Activated gamma-delta T cell treated with Interleukin-2 at 50 U/mL for 16 hours (primary cell): ENCODE data around the gene DESI1.
"Not testable (repeated sequence)": the region's sequence is repeated elsewhere in the genome, so short reads cannot be mapped to it uniquely, and the experiment has no call there.

ENCODE experiments used
- DNase-seq: peaks from one replicate; pipeline ENCODE4 v3.0.0-alpha.2; 2020

DESI1 gene

DNA sequence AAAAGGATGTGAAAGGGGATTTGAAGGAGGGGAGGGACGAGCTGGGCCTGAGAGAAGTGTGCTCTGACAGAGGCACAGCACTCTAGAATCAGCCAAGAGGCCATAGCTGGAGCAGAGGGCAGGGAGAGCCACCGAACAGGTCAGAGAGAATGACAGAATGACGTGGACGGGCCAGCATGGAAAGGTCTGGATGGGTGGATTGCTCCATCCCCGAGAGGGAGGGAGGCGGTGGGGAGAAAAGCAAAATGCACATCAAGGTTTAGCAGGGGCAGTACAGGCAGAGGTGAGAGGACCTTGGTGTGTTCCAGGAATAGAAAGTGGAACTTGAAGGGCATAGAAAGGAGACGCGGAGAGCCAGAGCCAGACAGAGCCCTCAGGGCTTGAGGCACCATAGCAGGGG lies 38.1 kb downstream of the DESI1 start:
- no peak for DNase-seq

DNA sequence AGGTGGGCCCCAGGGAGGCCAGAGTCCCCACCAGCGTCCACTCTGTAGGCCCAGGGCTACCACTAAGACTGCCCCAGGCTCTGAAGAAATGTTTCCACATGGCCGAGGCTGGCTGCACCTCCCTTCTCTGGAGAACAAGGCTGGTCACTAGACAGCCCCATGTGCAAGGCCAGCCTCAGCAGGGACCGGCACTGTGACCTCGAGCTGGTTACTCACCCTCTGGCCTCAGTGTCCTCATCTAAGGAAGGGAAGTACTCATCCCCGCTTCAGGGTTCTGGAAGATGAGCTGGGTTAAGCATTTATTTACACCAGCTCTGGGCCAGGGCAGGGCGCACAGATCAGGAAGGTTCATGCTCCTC lies 40.9 kb downstream of the DESI1 start:
- no peak for DNase-seq

- DNase-seq = no peak
These were observed 41.4 kb downstream of the DESI1 start for GRCh38 chr22:41579297-41579996.

- DNase-seq = no peak
These were observed 42.0 kb downstream of the DESI1 start for GRCh38 chr22:41578818-41579217.

- DNase-seq = no peak
These were observed 42.7 kb downstream of the DESI1 start for GRCh38 chr22:41578114-41578513.

DNA sequence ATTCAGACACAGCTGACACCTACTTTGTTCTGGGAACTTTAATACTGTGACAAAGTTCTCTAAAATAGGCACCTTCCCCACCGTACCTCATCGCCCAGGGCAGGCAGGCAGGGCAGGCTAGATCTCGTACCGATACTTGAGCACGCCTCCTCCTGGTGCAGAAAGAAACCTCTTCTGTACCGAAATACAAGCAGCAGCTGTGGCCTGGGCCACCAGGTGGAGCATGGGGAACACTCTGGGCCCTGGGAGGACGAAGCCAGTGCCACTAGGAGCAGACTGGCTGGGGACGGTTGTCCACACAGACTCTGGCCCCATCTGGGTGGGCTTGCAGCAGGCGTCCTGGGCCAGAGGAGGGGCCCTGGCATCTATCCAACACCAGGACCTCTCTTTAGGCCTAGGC lies 44.0 kb downstream of the DESI1 start:
- no peak for DNase-seq

GRCh38 chr22:41575533-41575932 lies 45.3 kb downstream of the DESI1 start:
- DNase-seq = no peak

DNA sequence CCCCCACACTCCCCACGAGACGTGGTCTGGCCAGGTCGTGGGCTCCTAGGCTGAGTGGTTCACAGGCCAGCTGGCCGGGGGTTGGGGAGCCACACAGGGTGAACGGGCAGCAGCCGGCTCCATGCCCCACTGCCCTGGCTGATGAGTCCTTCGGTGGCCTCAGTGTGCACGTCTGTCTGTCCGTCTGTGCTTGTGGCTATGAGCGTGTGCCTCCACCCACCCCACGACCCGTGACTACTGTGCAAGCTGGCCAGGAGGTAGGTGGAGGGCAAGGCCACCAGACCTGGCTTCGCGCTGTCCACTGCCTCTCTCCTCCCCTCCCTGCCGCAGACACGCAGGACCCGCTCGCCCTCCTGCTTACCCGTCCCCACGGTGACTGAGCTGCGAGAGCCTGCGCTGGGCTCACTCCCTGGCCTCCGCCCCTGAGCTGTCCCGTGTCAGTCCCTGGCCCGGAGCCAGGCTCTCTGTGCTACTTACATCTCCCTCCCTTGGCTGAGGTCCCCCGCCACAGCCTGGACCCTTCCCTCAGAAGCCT lies 45.9 kb downstream of the DESI1 start:
- DNase-seq = no peak

DNA sequence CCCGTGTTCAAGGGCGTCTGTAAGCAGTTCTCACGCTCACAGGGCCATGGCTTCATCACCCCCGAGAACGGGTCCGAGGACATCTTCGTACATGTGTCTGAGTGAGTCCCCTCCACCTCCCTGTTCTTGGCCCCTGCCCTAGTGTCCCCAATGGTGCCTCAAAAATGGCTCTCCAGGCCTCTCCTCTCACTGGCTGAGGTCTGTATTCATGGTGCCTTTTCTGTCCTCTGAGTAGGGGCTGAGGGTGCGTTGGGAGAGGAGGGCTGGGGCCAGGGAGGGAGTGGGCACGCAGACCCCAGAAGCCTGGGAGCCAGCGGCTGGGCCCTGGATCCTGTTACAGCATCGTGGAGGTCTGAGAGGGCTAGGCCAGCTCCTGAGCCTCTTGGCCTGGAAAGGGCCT lies 47.2 kb downstream of the DESI1 start:
- no peak for DNase-seq

- DNase-seq = not testable (repeated sequence)
These were observed 48.5 kb downstream of the DESI1 start for GRCh38 chr22:41572305-41572704.

DNA sequence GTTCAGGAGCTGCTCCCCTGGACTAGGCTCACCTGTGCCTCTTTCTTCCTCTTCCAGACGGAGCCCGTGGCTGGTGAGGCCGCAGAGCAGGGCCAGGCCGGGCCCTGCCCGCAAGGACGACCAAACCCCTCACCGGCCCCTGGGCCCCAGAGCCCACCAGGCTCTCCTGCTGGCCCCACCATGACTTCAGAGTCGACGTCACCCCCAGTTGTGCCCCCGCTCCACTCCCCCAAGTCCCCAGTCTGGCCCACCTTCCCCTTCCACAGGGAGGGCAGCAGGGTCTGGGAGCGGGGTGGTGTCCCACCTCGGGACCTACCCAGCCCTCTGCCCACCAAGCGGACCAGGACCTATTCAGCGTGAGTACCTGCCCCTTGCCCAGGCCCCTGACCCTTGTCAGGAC lies 49.1 kb downstream of the DESI1 start:
- no peak for DNase-seq

GRCh38 chr22:41570221-41570620 lies 50.6 kb downstream of the DESI1 start:
- DNase-seq = no peak

GRCh38 chr22:41568811-41569210 lies 52.0 kb downstream of the DESI1 start:
- DNase-seq = no peak

- no peak for DNase-seq
These were observed 53.4 kb downstream of the DESI1 start for GRCh38 chr22:41567512-41567768.

GRCh38 chr22:41565403-41566054 lies 55.3 kb downstream of the DESI1 start:
- no peak for DNase-seq

- DNase-seq = no peak
These were observed 56.3 kb downstream of the DESI1 start for GRCh38 chr22:41564563-41564962.

DNA sequence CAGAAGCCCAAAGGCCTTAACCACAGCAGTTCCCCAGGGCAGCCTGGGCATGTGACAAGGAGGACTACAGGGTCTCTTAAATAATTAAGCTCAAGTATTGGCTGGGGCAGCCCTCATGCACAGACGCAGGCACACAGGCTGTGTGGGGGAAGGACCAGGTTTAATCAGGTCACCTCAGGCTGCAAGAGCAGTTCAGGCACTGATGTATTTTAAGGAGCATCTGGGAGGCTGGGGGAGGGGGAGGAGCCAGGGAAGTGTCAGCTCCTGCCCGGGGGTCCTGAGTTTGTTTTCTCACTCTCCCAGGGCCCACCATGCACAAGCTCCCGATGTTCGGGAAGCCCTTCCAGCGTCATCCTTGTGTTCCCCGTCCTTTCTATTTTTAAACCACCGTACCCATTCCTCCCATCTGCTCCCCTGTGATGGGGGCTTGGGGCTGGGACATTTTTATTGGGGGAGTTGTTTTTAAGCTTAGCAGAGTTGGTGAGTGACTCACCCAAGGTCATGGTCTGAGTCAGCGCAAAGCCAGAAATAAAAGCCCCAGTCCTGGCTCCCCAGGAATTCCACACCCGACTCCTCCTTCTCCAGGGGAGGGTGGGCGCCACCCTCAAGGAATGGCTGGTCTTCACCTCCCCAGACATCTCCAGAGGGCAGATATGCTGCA lies 57.7 kb downstream of the DESI1 start:
- DNase-seq = no peak

- DNase-seq = no peak
These were observed 58.4 kb downstream of the DESI1 start for GRCh38 chr22:41562461-41562860.

DNA sequence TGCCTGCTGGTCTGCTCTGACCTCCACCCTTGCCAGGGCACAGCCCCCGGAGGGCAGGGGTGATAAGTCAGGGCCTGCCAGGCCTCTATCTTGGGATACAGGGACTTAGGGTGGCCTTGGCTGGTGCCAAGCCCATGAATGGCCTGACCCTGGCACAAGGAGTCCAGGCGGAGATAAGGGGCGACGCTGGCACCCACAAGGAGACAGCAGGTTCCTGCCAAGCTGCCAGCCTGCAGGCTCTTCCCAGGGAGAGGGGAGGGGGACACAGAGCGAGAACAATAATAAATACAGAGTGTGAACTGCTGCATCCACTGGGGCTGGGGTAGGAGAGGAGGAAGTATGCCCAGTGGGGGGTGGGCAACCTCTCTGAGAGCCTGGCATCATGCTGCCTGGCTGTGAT lies 59.1 kb downstream of the DESI1 start:
- no peak for DNase-seq

DNA sequence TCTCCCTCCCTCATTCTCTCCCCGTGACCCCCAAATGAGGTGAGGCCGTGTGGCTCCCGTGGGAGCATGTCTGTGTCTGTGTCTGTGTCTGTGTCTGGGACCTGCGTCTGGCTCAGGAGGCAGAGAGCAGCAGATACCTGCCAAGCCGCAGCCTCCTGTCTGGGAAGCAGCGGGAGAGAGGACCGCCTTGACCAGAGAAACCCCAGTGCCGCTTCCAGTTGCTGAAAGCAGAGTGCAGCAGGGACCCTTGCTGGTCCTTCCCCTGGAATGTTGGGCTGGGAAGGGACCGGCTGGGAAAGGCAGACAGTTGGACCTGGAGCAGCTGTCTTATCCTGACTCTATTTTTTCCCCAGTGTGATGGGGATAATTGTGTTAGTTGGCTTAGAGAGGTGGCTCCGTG lies 59.5 kb downstream of the DESI1 start:
- no peak for DNase-seq

DNA sequence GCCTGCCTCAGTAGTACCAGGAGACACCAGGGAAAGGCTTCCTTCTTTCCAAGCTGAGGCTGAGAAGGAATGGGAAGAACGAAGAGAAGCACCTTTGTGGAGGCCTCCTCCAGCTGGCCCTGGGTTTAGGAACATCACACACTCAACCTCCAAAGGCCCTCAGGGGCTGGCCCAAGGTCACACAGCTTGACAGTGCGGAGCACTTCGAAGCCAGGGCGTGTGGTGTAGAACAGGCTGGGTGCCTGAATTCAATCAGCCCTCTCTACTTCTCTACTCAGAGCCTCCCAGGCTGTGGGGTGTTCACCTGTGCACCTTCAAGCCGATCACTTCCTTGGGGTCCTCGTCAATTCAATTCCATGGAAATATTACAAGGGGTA lies 60.8 kb downstream of the DESI1 start:
- DNase-seq = no peak

DNA sequence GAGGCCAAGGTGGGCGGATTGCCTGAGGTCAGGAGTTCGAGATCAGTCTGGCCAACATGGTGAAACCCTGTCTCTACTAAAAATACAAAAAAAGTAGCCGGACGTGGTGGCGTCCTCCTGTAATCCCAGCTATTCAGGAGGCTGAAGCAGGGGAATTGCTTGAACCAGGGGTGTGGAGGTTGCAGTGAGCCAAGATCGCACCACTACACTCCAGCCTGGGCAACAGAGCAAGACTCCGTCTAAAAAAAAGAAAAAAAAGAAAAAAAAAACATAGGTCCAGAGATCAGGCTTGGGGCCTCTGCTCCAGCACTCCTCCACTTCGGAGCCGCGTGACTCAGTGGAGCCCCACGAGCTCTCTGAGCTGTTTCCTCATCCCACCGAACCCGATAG lies 62.6 kb downstream of the DESI1 start:
- DNase-seq = not testable (repeated sequence)

DNA sequence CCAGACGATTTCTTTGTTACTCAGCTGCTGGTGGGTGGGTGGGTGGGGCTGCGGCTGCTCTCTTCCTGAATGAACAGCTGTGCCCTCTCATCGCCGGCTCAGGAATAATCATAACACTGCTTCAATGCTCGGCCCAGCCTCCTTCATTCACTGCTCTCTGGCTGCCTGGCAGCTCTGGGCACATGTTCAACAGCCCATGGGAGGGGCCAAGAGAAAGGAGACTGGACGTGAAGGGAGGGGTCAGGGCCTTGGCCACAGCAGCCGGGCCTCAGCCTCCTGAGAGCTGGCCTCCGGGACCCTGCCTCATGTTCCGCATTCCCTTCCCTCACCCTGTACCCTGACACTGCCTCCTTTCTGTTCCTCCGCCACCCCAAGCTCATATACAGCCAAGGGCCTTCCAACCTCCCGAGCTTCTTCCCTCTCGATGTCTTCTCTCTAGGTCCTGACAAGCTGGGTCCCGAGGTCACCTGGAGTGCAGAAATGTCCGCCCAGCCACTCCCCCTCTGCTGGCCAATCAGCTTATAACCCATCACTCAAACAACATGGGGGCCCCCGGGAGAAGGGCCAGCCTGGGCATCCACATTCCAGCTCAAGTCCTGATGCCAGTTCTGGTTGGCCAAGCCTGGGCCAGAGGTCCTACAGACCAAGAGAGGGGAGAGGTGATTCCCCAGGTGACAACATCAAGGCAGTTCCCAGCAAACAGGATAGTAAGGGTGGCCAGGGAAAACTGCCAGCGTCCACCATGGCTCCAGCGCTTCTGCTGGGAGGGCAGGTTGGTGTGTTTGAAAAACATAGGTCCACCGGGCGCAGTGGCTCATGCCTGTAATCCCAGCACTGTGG lies 63.2 kb downstream of the DESI1 start:
- no peak for DNase-seq

- no peak for DNase-seq
These were observed 64.3 kb downstream of the DESI1 start for GRCh38 chr22:41556561-41556960.
